ENCODE data around the gene CCDC171. TPM values are rescaled to one million over a fixed set of nuclear protein-coding genes. Genes with fewer than 3 reads are reported as not detected.

CCDC171 gene
- total RNA-seq, 1 experiment from 2014 or later: 2.6 TPM

GRCh38 chr9:15769547-15769946, 216.7 kb downstream of the CCDC171 start:
- no peak overlapping the region for H2AFZ ChIP-seq (ENCODE audit: low read depth, low read length, poor library complexity, severe bottlenecking)
- no peak overlapping the region for H3K27ac ChIP-seq (ENCODE audit: low read depth, low read length)
- intact Hi-C loops (cut with micrococcal nuclease): no loop called here
- H3K79me2 ChIP-seq (ENCODE audit: insufficient read depth, low read length): no peaks in the 10 kb centered on the region
- BruUV-seq (replicated peaks): no TSS peak
- no peak overlapping the region for H3K4me2 ChIP-seq (ENCODE audit: low read length)
- no peak overlapping the region for H3K9ac ChIP-seq (ENCODE audit: low read length)
- H3K27me3 ChIP-seq (ENCODE audit: insufficient read depth, low read length): no peaks in the 10 kb centered on the region
- no peak for DNase-seq (ENCODE audit: low read depth, low spot score)
- TF ChIP-seq CBX3 (IDR thresholded peaks at IDR 0.05; ENCODE audit: low read depth) (no peak), SRF (IDR thresholded peaks at IDR 0.05; ENCODE audit: low read depth) (no peak), EZH2phosphoT487 (IDR thresholded peaks at IDR 0.05; ENCODE audit: borderline replicate concordance) (no peak), CTCF (IDR thresholded peaks at IDR 0.05 in 2 of 3, conservative IDR thresholded peaks at IDR 0.05 in 1 of 3; ENCODE audit: borderline replicate concordance in 1 of 3, insufficient read depth in 1 of 3, low read depth in 2 of 3, low read length in 2 of 3) (no peak), SIN3A (IDR thresholded peaks at IDR 0.05; ENCODE audit: low read depth) (no peak)
- no peaks in the 10 kb centered on the region for H3K9me3 ChIP-seq (ENCODE audit: control insufficient read depth in 1 of 2, insufficient read depth in 1 of 2, low read depth in 1 of 2, low read length in 2 of 2)
- no peaks in the 10 kb centered on the region for H4K20me1 ChIP-seq (ENCODE audit: insufficient read depth)
- no peak for ATAC-seq
- CTCF ChIA-PET: no interaction called here
- H3K4me1 ChIP-seq (ENCODE audit: control insufficient read depth in 1 of 2, insufficient read depth in 2 of 2, low read length in 2 of 2): no peaks in the 10 kb centered on the region
- H3K36me3 ChIP-seq (ENCODE audit: control insufficient read depth in 1 of 2, insufficient read depth in 2 of 2, low read length in 2 of 2): no peaks in the 10 kb centered on the region
- H3K4me3 ChIP-seq (replicated peaks in 1 of 2; ENCODE audit: low read depth in 1 of 2, low read length in 2 of 2): no peak overlapping the region
- RAD21 ChIA-PET (ENCODE audit: low non-redundant PET in 1 of 2, low total read pairs in 2 of 2, uncharacterized antibody in 2 of 2, unreplicated experiment in 2 of 2): no interaction called here
- POLR2A ChIA-PET: no interaction called here
- no peaks in the 10 kb centered on the region for H3K9me2 ChIP-seq (ENCODE audit: insufficient read depth)

- Histone ChIP-seq H3K79me2 (ENCODE audit: insufficient read depth, low read length) (no peaks in the 10 kb centered on the region), H3K27ac (ENCODE audit: low read depth, low read length) (no peak overlapping the region), H3K27me3 (ENCODE audit: insufficient read depth, low read length) (no peaks in the 10 kb centered on the region), H3K9me2 (ENCODE audit: insufficient read depth) (no peaks in the 10 kb centered on the region), H3K9me3 (ENCODE audit: control insufficient read depth in 1 of 2, insufficient read depth in 1 of 2, low read depth in 1 of 2, low read length in 2 of 2) (no peaks in the 10 kb centered on the region), H3K4me3 (replicated peaks in 1 of 2; ENCODE audit: low read depth in 1 of 2, low read length in 2 of 2) (no peak overlapping the region), H3K9ac (ENCODE audit: low read length) (no peak overlapping the region), H2AFZ (ENCODE audit: low read depth, low read length, poor library complexity, severe bottlenecking) (no peak overlapping the region), H3K4me2 (ENCODE audit: low read length) (no peak overlapping the region), H3K4me1 (ENCODE audit: control insufficient read depth in 1 of 2, insufficient read depth in 2 of 2, low read length in 2 of 2) (no peaks in the 10 kb centered on the region), H4K20me1 (ENCODE audit: insufficient read depth) (no peaks in the 10 kb centered on the region), H3K36me3 (ENCODE audit: control insufficient read depth in 1 of 2, insufficient read depth in 2 of 2, low read length in 2 of 2) (no peaks in the 10 kb centered on the region)
- BruUV-seq (replicated peaks): no TSS peak
- CTCF ChIA-PET: no interaction called here
- ATAC-seq: no peak
- RAD21 ChIA-PET (ENCODE audit: low non-redundant PET in 1 of 2, low total read pairs in 2 of 2, uncharacterized antibody in 2 of 2, unreplicated experiment in 2 of 2): no interaction called here
- DNase-seq (ENCODE audit: low read depth, low spot score): no peak
- intact Hi-C loops (cut with micrococcal nuclease): no loop called here
- POLR2A ChIA-PET: no interaction called here
- TF ChIP-seq ZFX (IDR thresholded peaks at IDR 0.05) (no peak), SIN3A (IDR thresholded peaks at IDR 0.05; ENCODE audit: low read depth) (no peak), EGR1 (IDR thresholded peaks at IDR 0.05; ENCODE audit: low read depth) (no peak), POLR2AphosphoS5 (IDR thresholded peaks at IDR 0.05; ENCODE audit: low read depth, low read length) (no peak), ZNF274 (IDR thresholded peaks at IDR 0.05; ENCODE audit: low read depth, low read length) (no peak), ZBTB33 (IDR thresholded peaks at IDR 0.05; ENCODE audit: extremely low read depth, insufficient replicate concordance, low read length) (no peak), RAD21 (IDR thresholded peaks at IDR 0.05; ENCODE audit: low read depth) (no peak), SRF (IDR thresholded peaks at IDR 0.05; ENCODE audit: low read depth) (no peak), TCF7L2 (IDR thresholded peaks at IDR 0.05; ENCODE audit: borderline replicate concordance, extremely low read depth, insufficient read depth, insufficient read length) (no peak)
- TF ChIP-seq, protein P1, sequence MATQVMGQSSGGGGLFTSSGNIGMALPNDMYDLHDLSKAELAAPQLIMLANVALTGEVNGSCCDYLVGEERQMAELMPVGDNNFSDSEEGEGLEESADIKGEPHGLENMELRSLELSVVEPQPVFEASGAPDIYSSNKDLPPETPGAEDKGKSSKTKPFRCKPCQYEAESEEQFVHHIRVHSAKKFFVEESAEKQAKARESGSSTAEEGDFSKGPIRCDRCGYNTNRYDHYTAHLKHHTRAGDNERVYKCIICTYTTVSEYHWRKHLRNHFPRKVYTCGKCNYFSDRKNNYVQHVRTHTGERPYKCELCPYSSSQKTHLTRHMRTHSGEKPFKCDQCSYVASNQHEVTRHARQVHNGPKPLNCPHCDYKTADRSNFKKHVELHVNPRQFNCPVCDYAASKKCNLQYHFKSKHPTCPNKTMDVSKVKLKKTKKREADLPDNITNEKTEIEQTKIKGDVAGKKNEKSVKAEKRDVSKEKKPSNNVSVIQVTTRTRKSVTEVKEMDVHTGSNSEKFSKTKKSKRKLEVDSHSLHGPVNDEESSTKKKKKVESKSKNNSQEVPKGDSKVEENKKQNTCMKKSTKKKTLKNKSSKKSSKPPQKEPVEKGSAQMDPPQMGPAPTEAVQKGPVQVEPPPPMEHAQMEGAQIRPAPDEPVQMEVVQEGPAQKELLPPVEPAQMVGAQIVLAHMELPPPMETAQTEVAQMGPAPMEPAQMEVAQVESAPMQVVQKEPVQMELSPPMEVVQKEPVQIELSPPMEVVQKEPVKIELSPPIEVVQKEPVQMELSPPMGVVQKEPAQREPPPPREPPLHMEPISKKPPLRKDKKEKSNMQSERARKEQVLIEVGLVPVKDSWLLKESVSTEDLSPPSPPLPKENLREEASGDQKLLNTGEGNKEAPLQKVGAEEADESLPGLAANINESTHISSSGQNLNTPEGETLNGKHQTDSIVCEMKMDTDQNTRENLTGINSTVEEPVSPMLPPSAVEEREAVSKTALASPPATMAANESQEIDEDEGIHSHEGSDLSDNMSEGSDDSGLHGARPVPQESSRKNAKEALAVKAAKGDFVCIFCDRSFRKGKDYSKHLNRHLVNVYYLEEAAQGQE (IDR thresholded peaks at IDR 0.05; ENCODE audit: low read depth): no peak
These were observed 226.0 kb downstream of the CCDC171 start for GRCh38 chr9:15778861-15779260.
